NAMALWA (cell line): ENCODE data around the gene CTDSP1.

Experiments used
- DNase-seq: peaks from one replicate; pipeline ENCODE4 v3.0.0-alpha.2; 2015; ENCODE audit warnings: low spot score

The CTDSP1 gene

GRCh38 chr2:218400167-218400929, 680 bp downstream of the CTDSP1 start:
- peak; percentile 61 for DNase-seq

- DNase-seq, result no peak
Observed at GRCh38 chr2:218400930-218401881, 1.5 kb downstream of the CTDSP1 start.

- DNase-seq, result no peak
Observed at GRCh38 chr2:218401890-218402289, 2.2 kb downstream of the CTDSP1 start.

- no peak for DNase-seq
Observed at GRCh38 chr2:218402491-218402901, 2.8 kb downstream of the CTDSP1 start.

GRCh38 chr2:218402911-218403411, 3.3 kb downstream of the CTDSP1 start:
- no peak for DNase-seq

- no peak for DNase-seq
Observed at GRCh38 chr2:218403810-218404209, 4.1 kb downstream of the CTDSP1 start.

- DNase-seq, result peak; percentile 51
Observed at GRCh38 chr2:218404351-218405085, 4.8 kb downstream of the CTDSP1 start.

- peak; percentile 41 for DNase-seq
Observed at GRCh38 chr2:218405086-218405745, 5.5 kb downstream of the CTDSP1 start.

- peak; percentile 55 for DNase-seq
Observed at GRCh38 chr2:218405746-218406208, 6.1 kb downstream of the CTDSP1 start.

GRCh38 chr2:218406209-218406948, 6.7 kb downstream of the CTDSP1 start:
- DNase-seq, result peak; percentile 91

GRCh38 chr2:218406949-218407618, 7.4 kb downstream of the CTDSP1 start:
- DNase-seq, result no peak

- DNase-seq, result no peak
Observed at GRCh38 chr2:218407717-218408116, 8.0 kb downstream of the CTDSP1 start.

GRCh38 chr2:218418321-218418716, 18.7 kb downstream of the CTDSP1 start:
- DNase-seq, result no peak

GRCh38 chr2:218418717-218419458, 19.2 kb downstream of the CTDSP1 start, which contains the start of gene VIL1:
Gene VIL1, plus strand, starts transcription at chr2:218419123. Its CDS starts 4,656 bp downstream, at chr2:218423779.
- no peak for DNase-seq

GRCh38 chr2:218419630-218420216, 20.1 kb downstream of the CTDSP1 start:
- no peak for DNase-seq

- no peak for DNase-seq
Observed at GRCh38 chr2:218421027-218421426, 21.4 kb downstream of the CTDSP1 start.

- DNase-seq, result no peak
Observed at GRCh38 chr2:218422403-218423086, 22.9 kb downstream of the CTDSP1 start.

GRCh38 chr2:218423584-218423983, 23.9 kb downstream of the CTDSP1 start:
- DNase-seq, result no peak
